GM10266 (cell line): ENCODE measurements around the gene UNG.
A peak's percentile ranks its signal among the peaks of the same experiment; 100 is the strongest.

ENCODE experiments used
- DNase-seq: peaks from one replicate; pipeline ENCODE4 v3.0.0; 2012; ENCODE audit errors: extremely low spot score
- TF ChIP-seq, protein P1 (sequence below): IDR thresholded peaks from 2 replicates; pipeline ENCODE4 v1.5.1; 2012; ENCODE audit warnings: mild to moderate bottlenecking, low read depth; ENCODE audit not compliant: control insufficient read depth, insufficient read depth; ENCODE audit errors: missing control alignments

Gene UNG

DNA sequence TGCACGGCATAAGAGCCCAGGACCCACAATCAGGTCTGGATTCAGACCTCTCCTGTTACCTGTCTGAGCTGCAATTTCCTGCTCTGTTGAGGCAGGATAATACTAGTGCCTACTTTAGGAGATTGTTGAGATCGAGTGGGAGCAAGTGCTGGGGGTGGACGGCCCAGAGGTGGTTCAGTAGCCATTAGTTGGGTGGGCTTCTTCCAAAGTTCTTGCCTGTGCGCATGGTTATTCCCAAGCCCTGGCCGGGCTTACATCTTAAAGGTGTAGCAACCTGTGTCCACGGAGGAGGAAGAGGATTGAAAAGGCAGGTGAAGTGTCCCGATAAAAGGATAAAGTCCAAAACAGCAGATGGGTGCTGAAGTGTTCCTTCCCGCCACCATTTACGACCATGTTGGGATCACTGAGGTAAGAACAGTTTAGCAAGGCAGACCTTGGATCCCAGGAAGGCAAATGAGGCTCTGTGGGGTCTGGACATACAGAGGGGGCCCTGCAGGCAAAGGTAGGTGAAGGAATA, 52.8 kb downstream of the UNG start:
- no peak for DNase-seq
- TF ChIP-seq, protein P1, sequence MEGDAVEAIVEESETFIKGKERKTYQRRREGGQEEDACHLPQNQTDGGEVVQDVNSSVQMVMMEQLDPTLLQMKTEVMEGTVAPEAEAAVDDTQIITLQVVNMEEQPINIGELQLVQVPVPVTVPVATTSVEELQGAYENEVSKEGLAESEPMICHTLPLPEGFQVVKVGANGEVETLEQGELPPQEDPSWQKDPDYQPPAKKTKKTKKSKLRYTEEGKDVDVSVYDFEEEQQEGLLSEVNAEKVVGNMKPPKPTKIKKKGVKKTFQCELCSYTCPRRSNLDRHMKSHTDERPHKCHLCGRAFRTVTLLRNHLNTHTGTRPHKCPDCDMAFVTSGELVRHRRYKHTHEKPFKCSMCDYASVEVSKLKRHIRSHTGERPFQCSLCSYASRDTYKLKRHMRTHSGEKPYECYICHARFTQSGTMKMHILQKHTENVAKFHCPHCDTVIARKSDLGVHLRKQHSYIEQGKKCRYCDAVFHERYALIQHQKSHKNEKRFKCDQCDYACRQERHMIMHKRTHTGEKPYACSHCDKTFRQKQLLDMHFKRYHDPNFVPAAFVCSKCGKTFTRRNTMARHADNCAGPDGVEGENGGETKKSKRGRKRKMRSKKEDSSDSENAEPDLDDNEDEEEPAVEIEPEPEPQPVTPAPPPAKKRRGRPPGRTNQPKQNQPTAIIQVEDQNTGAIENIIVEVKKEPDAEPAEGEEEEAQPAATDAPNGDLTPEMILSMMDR, result no peak

DNA sequence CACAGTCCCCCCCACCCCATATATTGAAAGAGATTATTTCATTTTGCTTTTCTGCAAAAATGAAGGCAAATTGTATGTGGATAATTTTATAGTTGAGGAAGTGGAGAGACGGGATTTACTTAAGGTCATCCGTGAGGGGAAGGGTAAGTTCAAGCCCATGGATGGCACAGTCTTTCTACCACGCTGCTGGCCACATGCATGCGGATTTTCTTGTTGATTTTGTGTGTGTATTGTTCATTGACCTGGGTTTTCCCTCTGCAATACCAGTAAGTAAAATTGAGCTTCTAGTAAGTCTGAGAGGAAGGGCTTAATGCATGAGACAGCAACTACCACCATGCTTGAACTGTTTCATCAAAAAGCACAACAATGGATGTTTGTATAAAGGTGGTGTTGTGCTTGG, 54.1 kb downstream of the UNG start:
- no peak for DNase-seq
- TF ChIP-seq, protein P1, result no peak

DNA sequence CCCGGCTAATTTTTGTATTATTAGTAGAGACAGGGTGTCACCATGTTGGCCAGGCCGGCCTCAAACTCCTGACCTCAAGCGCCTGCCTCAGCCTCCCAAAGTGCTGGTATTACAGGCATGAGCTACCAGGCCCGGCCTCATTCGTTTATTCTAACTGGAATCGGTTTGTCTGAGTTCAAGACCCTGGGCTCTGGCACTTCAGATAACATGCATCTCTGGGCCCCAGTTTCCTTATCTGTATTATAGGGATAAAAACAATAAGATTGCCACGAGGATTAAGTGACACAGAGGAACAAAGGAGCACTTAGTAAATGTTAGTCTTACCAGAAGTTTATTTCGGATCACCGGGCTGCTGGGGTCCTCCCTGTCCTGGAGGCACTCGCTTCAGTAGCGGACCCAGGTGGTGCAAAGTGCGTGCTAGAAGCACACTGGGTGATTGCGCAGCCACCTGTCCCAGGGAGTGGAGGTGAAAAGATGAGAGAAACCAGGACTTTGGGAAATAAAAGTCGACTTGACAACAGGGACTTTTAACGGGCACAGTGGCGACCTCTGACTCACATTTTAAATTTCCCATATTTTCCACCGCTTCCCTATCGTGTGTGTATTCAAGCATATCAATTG, 56.5 kb downstream of the UNG start:
- DNase-seq, result no peak
- TF ChIP-seq, protein P1, result no peak

DNA sequence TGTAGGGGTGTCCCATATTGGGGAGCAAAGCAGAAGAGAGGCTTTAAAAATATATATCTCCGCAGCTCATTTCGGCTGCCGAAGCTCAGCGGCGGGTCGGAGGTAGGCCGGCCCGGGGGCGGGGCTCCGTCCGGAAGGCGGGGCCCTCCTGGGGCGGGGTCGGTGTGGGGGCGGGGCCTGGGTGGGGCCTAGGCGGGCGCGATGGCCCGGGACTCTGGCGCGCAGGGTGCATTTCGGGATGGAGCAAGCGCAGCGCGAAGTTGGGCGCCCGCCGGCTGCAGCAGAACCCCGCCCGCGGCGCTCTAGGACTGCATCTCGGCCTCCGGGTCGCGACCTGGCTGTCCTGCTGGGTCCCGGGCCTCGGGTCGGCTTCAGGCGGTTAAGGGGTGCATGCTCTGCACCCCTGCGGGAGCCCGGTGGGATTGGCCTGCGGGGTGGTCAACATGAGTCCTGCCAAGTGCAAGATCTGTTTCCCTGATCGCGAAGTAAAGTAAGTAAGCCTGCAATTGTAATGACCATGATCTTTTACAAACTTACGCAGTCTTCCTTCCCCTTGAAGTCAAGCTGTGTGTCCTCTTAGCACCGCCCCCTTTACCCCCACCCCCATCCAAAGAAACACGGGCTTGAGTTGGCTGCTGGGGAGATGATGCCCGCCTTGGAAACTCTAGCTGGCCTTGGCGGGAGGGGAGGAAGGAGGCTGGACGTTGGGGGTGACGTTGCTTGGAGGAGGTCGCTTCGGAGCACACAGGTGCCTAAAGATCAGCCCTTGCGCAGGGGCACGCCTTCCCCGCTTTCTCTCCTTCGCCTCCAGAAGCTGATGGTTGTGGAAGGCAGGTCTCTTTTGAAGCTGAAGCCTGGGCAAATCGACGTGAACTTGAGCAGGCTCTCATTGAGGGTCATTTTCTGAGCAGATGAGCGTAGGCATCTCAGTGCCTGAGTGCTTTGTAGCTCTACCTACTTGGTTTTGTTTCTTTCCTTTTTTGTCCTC, 57.3 kb downstream of the UNG start:
- TF ChIP-seq, protein P1, result no peak
- DNase-seq, result peak; percentile 93

DNA sequence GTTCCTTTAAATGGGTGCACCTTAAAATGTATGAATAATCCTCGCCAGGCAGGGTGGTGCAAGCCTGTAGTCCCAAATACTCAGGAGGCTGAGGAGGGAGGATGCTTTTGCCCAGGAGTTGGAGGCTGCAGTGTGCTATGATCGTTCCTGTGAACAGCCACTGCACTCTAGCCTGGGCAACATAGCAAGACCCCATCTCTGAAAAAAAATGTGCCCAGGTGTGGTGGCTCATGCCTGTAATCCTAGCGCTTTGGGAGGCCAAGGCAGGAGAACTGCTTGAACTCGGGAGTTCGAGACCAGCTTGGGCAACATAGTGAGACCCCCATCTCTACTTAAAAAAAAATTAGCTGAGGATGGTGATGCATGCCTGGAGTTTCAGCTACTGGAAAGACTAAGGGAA, 58.6 kb downstream of the UNG start:
- TF ChIP-seq, protein P1, result no peak
- DNase-seq, result no peak

DNA sequence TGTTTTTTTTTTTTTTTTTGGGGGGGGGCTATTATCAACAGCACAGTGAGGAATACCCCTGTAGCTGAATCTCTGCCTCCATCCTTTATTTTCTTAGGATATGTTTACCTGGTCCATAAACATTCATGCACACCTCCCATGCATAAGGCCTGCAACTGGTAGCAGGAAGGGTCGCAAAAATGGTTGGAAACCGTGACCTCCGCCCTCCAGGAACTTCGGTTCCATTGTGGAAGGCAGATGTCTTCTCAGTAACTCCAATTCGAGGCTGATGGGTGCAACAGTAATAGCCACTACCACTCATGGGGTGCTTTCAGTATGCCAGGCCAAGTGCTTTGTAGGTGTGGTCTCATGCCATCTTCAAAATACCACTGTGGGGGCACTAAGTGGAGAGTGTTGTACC, 59.2 kb downstream of the UNG start:
- DNase-seq, result no peak
- TF ChIP-seq, protein P1, result no peak

DNA sequence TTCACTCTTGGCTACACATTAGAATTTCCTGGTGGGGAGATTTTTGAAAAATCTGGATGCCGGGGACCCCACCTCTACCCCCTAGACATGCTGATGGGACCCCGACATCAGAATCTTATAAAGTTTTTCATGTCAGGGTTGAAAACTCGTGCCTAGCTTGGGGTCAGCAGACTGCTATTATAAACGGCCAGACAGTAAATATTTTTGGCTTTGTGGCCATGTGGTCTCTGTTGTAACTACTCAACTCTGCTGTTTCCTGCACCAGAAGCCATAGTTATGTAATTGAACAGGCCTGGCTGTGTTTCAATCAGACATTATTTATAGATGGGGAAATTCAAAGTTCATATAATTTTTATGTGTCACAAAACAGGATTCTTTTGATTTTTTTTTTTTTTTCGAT, 60.6 kb downstream of the UNG start:
- TF ChIP-seq, protein P1, result no peak
- DNase-seq, result no peak
